Ovary (tissue), 9 donors: ENCODE results near the gene FHOD3. TPM values are rescaled to one million over a fixed set of nuclear protein-coding genes. Genes with fewer than 3 reads are reported as not detected.

ENCODE experiments used
- DNase-seq, 5 donors: peaks; one replicate each; pipeline ENCODE4 v3.0.0-alpha.2; 2019 to 2020
- H3K27ac ChIP-seq, 2 donors: fragments of 200-600 bp; one replicate each; pipeline versions ENCODE4 v1.5.1 to v1.8.0; 2019 to 2022
- H3K27me3 ChIP-seq: fragments of 200-600 bp; one replicate; pipeline ENCODE4 v1.8.0; 2022
- H3K36me3 ChIP-seq: fragments of 200-600 bp; sonication (generic); one replicate; pipeline ENCODE4 v1.5.1; 2019
- H3K4me1 ChIP-seq: one replicate; pipeline ENCODE4 v1.8.1; 2013; ENCODE audit warnings: mild to moderate bottlenecking, moderate library complexity; ENCODE audit not compliant: insufficient read depth
- H3K4me3 ChIP-seq: fragments of 200-600 bp; sonication (generic); one replicate; pipeline ENCODE4 v1.5.1; 2017
- H3K9me3 ChIP-seq, 2 donors: fragments of 200-600 bp in 1 of 2; sonication (generic) in 1 of 2; one replicate each; pipeline versions ENCODE4 v1.5.1 to v1.8.1; 2013 to 2019; ENCODE audit warnings: mild to moderate bottlenecking in 1 of 2, moderate library complexity in 1 of 2
- CTCF ChIP-seq, 3 donors: fragments of 450-650 bp in 2 of 3; fragments of 200-600 bp in 1 of 3; IDR thresholded peaks; one replicate each; pipeline versions ENCODE4 v1.5.1 to v1.8.0; 2016 to 2022; ENCODE audit warnings: antibody characterized with exemption in 3 of 3, mild to moderate bottlenecking in 1 of 3
- EP300 ChIP-seq: sonication (generic); formaldehyde crosslinking; IDR thresholded peaks from one replicate; pipeline ENCODE4 v1.6.1; 2017; ENCODE audit warnings: antibody characterized with exemption
- POLR2A ChIP-seq: fragments of 450-650 bp; IDR thresholded peaks from one replicate; pipeline ENCODE4 v1.6.1; 2017; ENCODE audit warnings: antibody characterized with exemption, mild to moderate bottlenecking, moderate library complexity
- WGBS, 3 donors: extraction: QIAGEN DNeasy Blood & Tissue Kit in 1 of 3; methylation state at CpG; one replicate each; pipeline versions ENCODE4 v1.1.5 to v1.1.7; 2013 to 2017; 5-methylcytosine and 5-hydroxymethylcytosine counted together
- intact Hi-C, 4 donors: fragments of 100-400 bp; cut with DNase I; formaldehyde crosslinking; loops; one replicate each; pipeline versions ENCODE4 v1.11.0 to v1.15.1; 2022 to 2023
- polyA plus RNA-seq, 2 donors: library from polyadenylated mRNA; stranded (reverse); fragments of 200-250 nt in 1 of 2; fragments of 350-450 nt in 1 of 2; fragmentation: Illumina TruSeq in 1 of 2; extraction: RNeasy Lipid Tissue Mini Kit (QIAGEN cat#74804) in 1 of 2; gene quantifications; one replicate each; pipeline ENCODE4 v1.2.3, GENCODE V29; 2013 to 2014
- total RNA-seq, 7 donors: library from RNA; depleted of rRNA in 2 of 7; stranded (reverse); fragments of >200 nt in 2 of 7; fragmentation: NEBNext Ultra II Directional in 3 of 7; extraction: Animal tissue kit (Norgen Biotek cat#: 25700) in 3 of 7; gene quantifications; one replicate each; pipeline versions ENCODE4 v1.1.0 to v1.2.4, GENCODE V29; 2016 to 2023
- donor health status: DM: no; HTN: no; CAD: no; lungs with moderate emphysema.
- donor health status: DM: no; HTN: no; CAD: no.
- donor health status: Bipolar disorder and iron deficiency.
- donor health status: DM: yes; HTN: yes; CAD: no.
- donor health status: DM: no; HTN: no; CAD: no.
- donor health status: DM: yes; HTN: yes; CAD: no.

The FHOD3 gene
- total and polyA plus RNA-seq, 9 donors: 3.5 to 62.5 (median 11.0) TPM

DNA sequence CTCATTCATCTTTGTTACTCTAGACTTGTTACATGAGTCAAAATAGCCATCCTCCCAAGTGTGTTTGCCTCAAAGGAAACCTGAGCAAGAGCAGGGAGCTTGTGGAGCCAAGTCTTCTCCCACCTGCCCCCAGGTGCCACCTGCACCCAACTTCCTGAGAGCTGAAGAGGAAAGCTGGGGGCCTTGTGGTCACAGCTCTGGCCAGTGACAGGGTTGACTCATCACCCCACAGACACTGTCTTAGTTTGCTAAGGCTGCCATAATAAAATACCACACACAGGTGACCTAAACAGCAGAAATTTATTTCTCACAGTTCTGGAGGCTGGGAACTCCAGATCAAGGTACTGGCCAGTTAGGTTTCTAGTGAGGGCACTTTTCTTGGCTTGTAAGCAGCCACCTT, 431.7 kb downstream of the FHOD3 start:
- TF ChIP-seq EP300: no peak
- no peak for TF ChIP-seq CTCF (IDR thresholded peaks at IDR 0.05)
- TF ChIP-seq POLR2A: no peak
- no peaks in the 10 kb centered on the region for H3K36me3 ChIP-seq
- no peaks in the 10 kb centered on the region for H3K27me3 ChIP-seq
- H3K27ac ChIP-seq: no peak overlapping the region
- DNase-seq: no peak
- H3K4me1 ChIP-seq: peaks cover 9% of the 10 kb centered on the region
- H3K9me3 ChIP-seq: no peaks in the 10 kb centered on the region
- intact Hi-C loops: no loop called here
- H3K4me3 ChIP-seq: no peak overlapping the region

DNA sequence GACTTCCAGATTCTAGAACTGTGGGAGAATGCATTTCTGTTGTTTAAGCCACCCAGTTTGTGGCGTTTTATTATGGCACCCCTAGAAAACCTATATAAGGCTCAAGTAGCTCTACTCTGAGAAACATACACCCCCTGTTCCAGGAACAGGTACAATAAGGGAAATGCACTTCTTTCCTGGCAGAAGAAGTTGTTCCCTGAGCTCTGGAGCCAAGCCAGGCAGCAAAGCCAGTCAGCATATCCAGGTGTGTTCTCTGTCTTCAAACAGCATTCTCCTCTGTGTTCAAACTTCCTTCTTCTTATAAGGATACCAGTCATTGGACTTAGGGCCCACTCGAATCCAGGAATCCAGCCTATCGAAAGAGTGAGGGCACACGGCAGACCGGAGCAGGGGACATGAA, 434.8 kb downstream of the FHOD3 start:
- no peak for DNase-seq
- TF ChIP-seq POLR2A: no peak
- no peak for TF ChIP-seq CTCF (IDR thresholded peaks at IDR 0.05)
- no peak for TF ChIP-seq EP300
- Histone ChIP-seq H3K27me3 (no peaks in the 10 kb centered on the region), H3K27ac (no peak overlapping the region), H3K36me3 (no peaks in the 10 kb centered on the region), H3K4me1 (peaks cover 6% of the 10 kb centered on the region), H3K4me3 (no peak overlapping the region), H3K9me3 (no peaks in the 10 kb centered on the region)
- 86 to 96% (median 96%) methylated on average over 5 of the region's 5 CpGs for WGBS, 3 donors
- intact Hi-C loops: no loop called here

DNA sequence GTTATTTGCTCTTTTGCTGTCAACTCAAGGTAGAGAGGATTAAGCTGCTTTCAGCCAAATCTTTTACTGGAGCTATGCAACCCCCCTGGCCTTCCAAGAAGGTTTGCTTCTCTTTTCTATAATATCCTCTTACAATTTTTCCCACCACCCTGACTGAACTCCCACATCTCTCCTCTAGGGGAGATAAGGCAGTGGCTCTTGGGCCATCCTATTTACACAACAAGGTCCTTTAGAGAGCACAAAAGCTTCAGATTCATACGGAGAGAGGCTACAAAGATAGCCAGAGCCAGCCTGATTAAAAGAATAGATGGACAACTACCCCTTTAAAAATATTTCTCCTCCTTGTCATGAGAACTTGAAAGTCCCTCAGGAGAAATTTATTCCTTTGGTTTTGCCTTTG, 435.6 kb downstream of the FHOD3 start:
- DNase-seq: no peak
- no peaks in the 10 kb centered on the region for H3K36me3 ChIP-seq
- no peak overlapping the region for H3K27ac ChIP-seq

DNA sequence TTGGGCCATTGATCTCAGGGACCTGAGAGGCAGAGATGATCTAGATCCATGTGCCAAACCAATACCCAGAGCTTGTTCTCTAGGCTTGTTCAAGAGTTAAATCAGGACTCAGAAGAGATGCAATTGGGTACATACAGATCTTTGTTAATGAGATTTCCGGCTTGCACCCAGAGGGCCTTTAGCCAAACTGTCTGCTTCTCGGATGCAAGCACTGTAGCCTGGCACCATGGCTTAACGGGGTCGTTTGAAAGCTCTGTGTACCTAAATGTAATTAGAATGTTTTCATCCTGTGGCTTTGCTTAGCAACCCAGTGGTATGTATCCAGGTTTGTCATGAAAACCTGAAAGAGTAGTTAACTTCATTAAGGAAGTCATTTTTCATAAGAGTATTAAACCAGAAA, 437.1 kb downstream of the FHOD3 start:
- Histone ChIP-seq H3K4me1 (no peaks in the 10 kb centered on the region), H3K36me3 (no peaks in the 10 kb centered on the region), H3K27ac (no peak overlapping the region), H3K4me3 (no peak overlapping the region), H3K9me3 (no peaks in the 10 kb centered on the region), H3K27me3 (no peaks in the 10 kb centered on the region)
- no peak for DNase-seq
- 86 to 89% (median 88%) methylated on average over 4 of the region's 4 CpGs for WGBS, 3 donors
- no peak for TF ChIP-seq EP300
- TF ChIP-seq CTCF (IDR thresholded peaks at IDR 0.05): no peak
- TF ChIP-seq POLR2A: no peak
- intact Hi-C loops: no loop called here

More for the DNA sequence above, 435.6 kb downstream of the FHOD3 start:
- H3K4me3 ChIP-seq: no peak overlapping the region
- intact Hi-C loops: no loop called here
- TF ChIP-seq POLR2A (no peak), EP300 (no peak), CTCF (IDR thresholded peaks at IDR 0.05) (no peak)
- WGBS, 3 donors: 59 to 70% (median 67%) methylated on average over 1 of the region's 1 CpG
- no peaks in the 10 kb centered on the region for H3K9me3 ChIP-seq
- peaks cover 4% of the 10 kb centered on the region for H3K4me1 ChIP-seq
- no peaks in the 10 kb centered on the region for H3K27me3 ChIP-seq

- WGBS, 3 donors: 76 to 99% (median 98%) methylated on average over 2 of the region's 2 CpGs
- DNase-seq: no peak
- intact Hi-C loops: no loop called here
Observed at GRCh38 chr18:36735130-36735529, 437.6 kb downstream of the FHOD3 start.

More at GRCh38 chr18:36735130-36735529, 437.6 kb downstream of the FHOD3 start:
- H3K27me3 ChIP-seq: no peaks in the 10 kb centered on the region
- H3K9me3 ChIP-seq: no peaks in the 10 kb centered on the region
- no peak overlapping the region for H3K27ac ChIP-seq
- H3K4me3 ChIP-seq: no peak overlapping the region
- no peaks in the 10 kb centered on the region for H3K4me1 ChIP-seq
- no peaks in the 10 kb centered on the region for H3K36me3 ChIP-seq
- no peak for TF ChIP-seq CTCF (IDR thresholded peaks at IDR 0.05)
- no peak for TF ChIP-seq POLR2A
- no peak for TF ChIP-seq EP300
